Coronary artery (tissue), 2 donors: ENCODE measurements around the gene STAU1.
"Not testable (repeated sequence)": the region's sequence is repeated elsewhere in the genome, so short reads cannot be mapped to it uniquely, and the experiment has no call there.

Source experiments
- DNase-seq: peaks from one replicate; pipeline ENCODE4 v3.0.0-alpha.2; 2017; ENCODE audit warnings: low spot score
- H3K27ac ChIP-seq, 2 donors: fragments of 200-600 bp; sonication (generic); one replicate each; pipeline ENCODE4 v1.5.1; 2016 to 2019
- H3K4me3 ChIP-seq: fragments of 200-600 bp; sonication (generic); 2 replicates; pipeline ENCODE4 v1.5.1; 2016; ENCODE audit warnings: mild to moderate bottlenecking, moderate library complexity
- TF ChIP-seq, protein P1 (sequence below): fragments of 200-600 bp; sonication (generic); IDR thresholded peaks from one replicate; pipeline ENCODE4 v1.5.1; 2019; ENCODE audit warnings: antibody characterized with exemption

STAU1 gene

DNA sequence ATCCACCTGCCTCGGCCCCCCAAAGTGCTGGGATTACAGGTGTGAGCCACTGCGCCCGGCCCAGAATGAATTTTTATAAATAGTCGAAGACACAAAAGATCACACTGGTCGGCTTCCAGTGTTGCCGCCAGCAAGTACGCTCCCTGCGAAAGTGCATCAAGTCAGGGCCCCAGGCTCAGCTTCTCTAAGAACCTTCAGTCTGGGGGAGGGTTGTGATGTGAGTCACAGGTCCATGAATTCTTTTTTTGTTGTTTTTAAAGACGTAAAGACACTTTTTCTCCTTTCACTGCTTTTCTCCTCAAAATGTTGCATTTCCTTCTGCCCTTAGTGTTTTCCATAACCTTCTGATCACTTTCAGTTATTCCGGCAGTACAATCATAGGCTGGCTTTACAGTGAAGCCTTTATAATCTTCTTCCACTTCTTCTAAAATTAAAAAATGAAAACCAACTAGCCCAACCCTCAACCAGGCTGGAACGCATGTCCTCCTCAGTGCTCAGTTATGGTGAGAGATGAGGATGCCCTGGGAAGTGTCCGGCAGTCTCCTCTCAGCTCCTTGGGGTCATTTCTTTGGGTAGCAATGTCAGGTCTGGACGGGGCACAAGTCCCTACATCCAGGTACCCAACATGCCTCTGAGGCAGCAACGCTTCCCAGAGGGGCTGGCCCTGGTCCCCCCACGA, 75.4 kb downstream of the STAU1 start:
- H3K4me3 ChIP-seq: no peak overlapping the region
- TF ChIP-seq, protein P1, sequence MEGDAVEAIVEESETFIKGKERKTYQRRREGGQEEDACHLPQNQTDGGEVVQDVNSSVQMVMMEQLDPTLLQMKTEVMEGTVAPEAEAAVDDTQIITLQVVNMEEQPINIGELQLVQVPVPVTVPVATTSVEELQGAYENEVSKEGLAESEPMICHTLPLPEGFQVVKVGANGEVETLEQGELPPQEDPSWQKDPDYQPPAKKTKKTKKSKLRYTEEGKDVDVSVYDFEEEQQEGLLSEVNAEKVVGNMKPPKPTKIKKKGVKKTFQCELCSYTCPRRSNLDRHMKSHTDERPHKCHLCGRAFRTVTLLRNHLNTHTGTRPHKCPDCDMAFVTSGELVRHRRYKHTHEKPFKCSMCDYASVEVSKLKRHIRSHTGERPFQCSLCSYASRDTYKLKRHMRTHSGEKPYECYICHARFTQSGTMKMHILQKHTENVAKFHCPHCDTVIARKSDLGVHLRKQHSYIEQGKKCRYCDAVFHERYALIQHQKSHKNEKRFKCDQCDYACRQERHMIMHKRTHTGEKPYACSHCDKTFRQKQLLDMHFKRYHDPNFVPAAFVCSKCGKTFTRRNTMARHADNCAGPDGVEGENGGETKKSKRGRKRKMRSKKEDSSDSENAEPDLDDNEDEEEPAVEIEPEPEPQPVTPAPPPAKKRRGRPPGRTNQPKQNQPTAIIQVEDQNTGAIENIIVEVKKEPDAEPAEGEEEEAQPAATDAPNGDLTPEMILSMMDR: no peak
- H3K27ac ChIP-seq: no peak overlapping the region
- no peak for DNase-seq

DNA sequence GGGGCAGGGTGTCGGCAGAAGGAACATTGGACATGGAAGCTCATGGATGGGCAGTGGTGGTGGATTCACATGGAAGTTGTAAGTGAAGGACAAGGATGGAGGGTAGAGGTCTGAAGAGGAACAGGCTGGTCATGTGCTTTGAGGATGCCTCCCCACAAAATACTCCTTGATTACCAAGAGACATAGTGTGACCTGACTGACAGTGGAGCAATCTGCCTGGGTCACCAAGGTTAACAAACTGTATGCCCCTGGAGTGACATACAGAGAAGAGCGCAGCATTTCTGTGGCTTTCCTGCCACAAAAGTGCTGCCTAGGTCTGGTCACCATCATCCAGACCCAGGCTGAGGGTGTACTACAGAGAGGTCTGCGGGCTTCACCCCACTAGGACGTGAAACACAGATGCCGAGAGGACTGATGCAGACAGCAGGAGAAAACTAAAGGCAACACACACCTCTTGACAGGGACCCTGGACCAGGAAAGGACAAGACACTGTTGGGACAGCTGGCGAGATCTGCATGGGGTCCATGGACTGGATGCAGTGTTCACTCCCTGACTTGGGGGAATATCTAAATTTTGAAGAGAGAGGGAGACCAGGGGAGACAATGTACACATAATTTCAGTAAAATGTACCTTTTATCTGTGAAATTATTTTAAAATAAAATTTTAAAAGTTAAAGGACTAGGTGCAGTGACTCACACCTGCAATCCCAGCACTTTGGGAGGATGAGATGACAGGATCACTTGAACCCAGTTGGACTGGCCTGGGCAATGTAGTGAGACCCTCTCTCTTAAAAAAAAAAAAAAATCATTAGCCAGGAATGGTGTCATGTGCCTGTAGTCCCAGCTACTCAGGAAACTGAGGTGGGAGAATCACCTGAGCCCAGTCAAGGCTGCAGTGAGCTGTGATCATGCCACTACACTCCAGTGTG, 77.1 kb downstream of the STAU1 start:
- Histone ChIP-seq H3K4me3 (no peak overlapping the region), H3K27ac (no peak overlapping the region)
- TF ChIP-seq, protein P1: no peak
- no peak for DNase-seq

DNA sequence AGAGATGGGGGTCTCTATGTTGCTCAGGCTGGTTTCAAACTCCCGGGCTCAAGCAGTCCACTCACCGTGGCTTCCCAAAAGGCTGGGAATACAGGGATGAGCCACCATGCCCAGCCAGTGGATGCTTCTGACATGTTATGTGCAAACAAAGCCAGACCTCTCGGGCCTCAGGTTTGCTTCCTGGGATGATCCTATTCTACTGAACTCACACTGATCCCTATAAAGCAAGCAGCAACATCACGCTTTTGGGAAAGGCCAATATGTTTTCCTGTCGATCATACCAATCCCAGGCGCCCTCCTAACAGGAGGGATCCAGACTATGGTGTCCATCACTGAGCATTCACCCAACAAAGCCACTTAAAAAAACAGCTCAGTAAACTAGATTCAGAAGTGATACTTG, 81.8 kb downstream of the STAU1 start:
- Histone ChIP-seq H3K4me3 (no peak overlapping the region), H3K27ac (no peak overlapping the region)
- TF ChIP-seq, protein P1: no peak
- DNase-seq: no peak

DNA sequence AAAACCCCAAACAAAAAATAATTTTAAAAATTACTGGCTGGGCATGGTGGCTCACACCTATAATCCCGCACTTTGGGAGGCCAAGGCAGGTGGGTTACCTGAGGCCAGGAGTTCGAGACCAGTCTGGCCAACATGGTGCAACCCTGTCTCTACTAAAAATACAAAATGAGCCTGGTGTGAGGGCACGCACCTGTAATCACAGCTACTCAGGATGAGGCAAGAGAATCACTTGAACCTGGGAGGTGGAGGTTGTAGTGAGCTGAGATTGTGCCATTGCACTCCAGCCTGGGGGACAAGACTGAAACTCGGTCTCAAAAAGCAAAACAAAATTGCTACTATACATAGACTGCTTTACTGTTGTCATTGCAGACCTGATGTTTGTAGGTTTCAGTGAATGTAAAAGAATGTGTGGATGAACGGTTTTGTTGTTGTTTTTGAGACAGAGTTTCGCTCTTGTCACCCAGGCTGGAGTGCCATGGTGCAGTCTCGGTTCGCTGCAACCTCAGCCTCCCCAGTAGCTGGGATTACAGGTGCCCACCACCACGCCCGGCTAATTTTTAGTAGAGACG, 83.1 kb downstream of the STAU1 start:
- not testable (repeated sequence) for DNase-seq, H3K27ac ChIP-seq, H3K4me3 ChIP-seq

DNA sequence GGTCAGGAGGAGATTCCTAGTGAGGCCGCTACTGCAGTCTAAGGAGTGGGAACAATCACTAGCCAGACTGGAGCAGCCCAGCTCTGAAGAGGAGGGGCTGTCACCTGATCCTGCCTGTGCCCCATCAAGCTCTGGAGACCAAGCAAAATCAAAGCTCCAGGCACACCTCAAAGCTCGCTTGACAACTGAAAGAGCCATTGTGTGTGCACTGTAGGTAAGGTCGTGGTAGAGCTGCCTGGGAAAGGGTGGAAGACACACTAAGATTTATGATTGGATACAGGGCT, 83.8 kb downstream of the STAU1 start:
- Histone ChIP-seq H3K27ac (no peak overlapping the region), H3K4me3 (no peak overlapping the region)
- TF ChIP-seq, protein P1: no peak
- no peak for DNase-seq

DNA sequence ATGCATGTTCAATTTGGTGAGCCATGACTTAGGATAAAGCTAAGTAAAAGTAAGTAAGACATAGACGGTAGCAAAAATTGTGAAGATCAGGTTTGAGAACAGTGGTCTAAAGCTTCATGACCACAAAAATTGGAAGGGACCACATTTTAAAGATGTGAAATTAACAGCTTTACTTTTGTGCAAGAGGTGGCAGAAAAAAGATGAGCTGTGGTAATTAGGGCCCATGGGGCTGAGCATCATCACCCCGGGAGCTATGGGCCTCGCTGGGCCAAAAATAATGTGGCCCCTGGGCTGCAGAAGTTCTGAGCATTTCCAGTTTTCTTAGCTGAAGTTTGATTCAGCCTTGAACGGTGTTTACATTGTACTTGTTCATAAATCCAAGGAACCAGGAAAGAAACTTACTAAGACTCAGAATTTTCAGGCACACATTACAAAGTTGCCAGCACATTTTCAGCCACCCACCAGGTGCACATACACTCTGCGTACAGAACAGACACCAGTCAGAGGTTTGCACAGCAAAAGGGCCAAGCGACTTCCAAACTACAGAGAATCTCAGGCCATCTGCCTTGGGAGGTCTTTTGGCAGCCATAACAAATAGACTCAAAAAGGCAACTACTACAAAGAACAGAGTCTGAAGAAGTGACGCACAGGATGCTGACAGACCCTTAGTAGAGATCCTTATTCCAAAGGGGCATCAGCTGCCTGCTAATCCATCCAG, 84.3 kb downstream of the STAU1 start:
- TF ChIP-seq, protein P1: no peak
- Histone ChIP-seq H3K4me3 (no peak overlapping the region), H3K27ac (no peak overlapping the region)
- DNase-seq: no peak

DNA sequence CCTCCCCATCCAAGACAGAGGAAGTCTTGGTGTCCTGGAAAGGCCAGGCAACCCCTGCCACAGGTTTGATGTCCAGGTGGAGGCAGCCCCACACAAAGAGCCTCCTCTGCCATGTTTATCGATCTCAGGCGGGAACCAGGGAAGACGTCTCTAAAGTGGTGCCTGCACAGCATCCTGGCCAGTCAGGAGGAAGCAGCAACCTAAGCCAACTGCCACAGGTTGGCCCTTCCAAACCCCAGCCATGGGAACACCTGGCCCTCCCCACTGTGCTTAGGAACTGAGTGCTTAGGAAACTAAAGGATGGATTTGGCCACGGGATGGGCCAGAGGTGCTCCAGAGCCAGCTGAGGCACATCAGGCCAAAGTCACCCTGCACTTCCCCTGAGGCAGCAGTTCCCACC, 85.1 kb downstream of the STAU1 start:
- no peak overlapping the region for H3K4me3 ChIP-seq
- DNase-seq: no peak
- H3K27ac ChIP-seq: no peak overlapping the region
- TF ChIP-seq, protein P1: no peak
